Right cardiac atrium (tissue), 5 donors: ENCODE measurements around the gene VANGL2. TPM values are rescaled to one million over a fixed set of nuclear protein-coding genes. Genes with fewer than 3 reads are reported as not detected.

Experiments
- ATAC-seq, 2 donors: fragments of 200-7000 bp; cut with Tn5 transposase; one replicate each; pipeline versions ENCODE4 v1.8.0 to v1.9.1; 2020; ENCODE audit warnings: moderate library complexity in 2 of 2, mild to moderate bottlenecking in 1 of 2
- DNase-seq, 3 donors: peaks; one replicate each; pipeline ENCODE4 v3.0.0-alpha.2; 2020
- H3K27ac ChIP-seq: one replicate; pipeline ENCODE4 v1.5.1; 2013; ENCODE audit warnings: mild to moderate bottlenecking, low read length, control low read depth, moderate library complexity
- H3K27me3 ChIP-seq: one replicate; pipeline ENCODE4 v1.6.1; 2013; ENCODE audit not compliant: control insufficient read depth, insufficient read depth
- H3K4me1 ChIP-seq: one replicate; pipeline ENCODE4 v1.6.1; 2013; ENCODE audit warnings: low read length; ENCODE audit not compliant: control insufficient read depth, insufficient read depth
- H3K4me3 ChIP-seq: one replicate; pipeline ENCODE4 v1.5.1; 2013; ENCODE audit warnings: low read length, control low read depth
- H3K9me3 ChIP-seq: one replicate; pipeline ENCODE4 v1.6.1; 2013; ENCODE audit warnings: low read length; ENCODE audit not compliant: control insufficient read depth
- WGBS: extraction: QIAGEN DNeasy Blood & Tissue Kit; methylation state at CpG from one replicate; pipeline ENCODE4 v1.1.7; 2013; 5-methylcytosine and 5-hydroxymethylcytosine counted together
- intact Hi-C, 4 donors: fragments of 100-400 bp; cut with DNase I; formaldehyde crosslinking; loops; one replicate each; pipeline versions ENCODE4 v1.11.0 to v1.14.0; 2022 to 2023
- polyA plus RNA-seq: library from polyadenylated mRNA; stranded (reverse); fragments of 200-250 nt; gene quantifications from one replicate; pipeline ENCODE4 v1.2.3, GENCODE V29; 2013
- total RNA-seq, 4 donors: library from RNA; stranded (reverse); fragmentation: NEBNext Ultra II Directional; extraction: Animal tissue kit (Norgen Biotek cat#: 25700); gene quantifications; one replicate each; pipeline ENCODE4 v1.2.1, GENCODE V29; 2021
- donor health status: healthy with polysubstance abuse.
- donor health status: DM: no; HTN: yes; CAD: no.
- donor health status: DM: no; HTN: no; CAD: no.
- donor health status: DM: no; HTN: yes; CAD: no; lungs with severe emphysema.
- donor health status: DM: yes; HTN: yes; CAD: no.

The VANGL2 gene
- total and polyA plus RNA-seq, 5 donors, result 4.7 to 11.4 (median 8.5) TPM

DNA sequence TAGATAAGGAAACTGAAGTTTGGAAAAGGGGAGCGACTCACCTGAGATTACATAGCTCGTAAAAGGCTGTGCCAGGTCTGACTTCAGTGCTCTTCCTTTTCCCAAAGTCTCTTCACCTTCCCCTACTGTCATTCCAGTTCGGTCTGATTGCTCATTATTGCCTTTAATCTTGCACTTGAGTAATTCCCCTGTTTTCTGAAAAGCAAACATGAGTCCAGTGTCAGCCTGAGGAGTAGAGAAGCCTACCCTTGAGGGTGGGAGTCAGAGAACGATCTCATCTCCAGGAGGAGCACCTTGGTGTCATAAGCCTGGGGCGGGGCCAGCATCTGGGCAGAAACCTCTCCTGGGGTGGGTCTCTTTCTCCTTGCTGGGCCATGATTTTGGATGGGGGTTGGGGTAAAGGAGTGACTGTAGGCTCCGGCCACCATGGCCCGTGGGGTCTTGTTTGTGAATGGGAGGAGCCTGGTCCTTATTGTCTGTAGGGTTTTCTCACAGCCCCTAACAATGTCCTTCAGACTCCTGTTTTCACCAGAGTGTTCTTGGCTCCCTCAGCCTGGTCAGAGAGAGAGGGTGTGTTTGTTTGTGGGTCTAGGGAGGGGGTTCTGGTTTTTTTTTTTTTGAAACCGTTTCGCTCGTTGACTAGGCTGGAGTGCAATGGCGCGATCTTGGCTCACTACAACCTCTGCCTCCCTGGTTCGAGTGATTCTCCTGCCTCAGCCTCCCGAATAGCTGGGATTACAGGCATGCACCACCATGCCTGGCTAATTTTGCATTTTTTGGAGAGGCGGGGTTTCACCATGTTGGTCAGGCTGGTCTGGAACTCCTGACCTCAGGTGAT, 6.0 kb downstream of the VANGL2 start:
- DNase-seq (no peak), ATAC-seq (no peak)
- no peaks in the 10 kb centered on the region for H3K27me3 ChIP-seq
- no peaks in the 10 kb centered on the region for H3K9me3 ChIP-seq
- intact Hi-C loops, result no loop called here
- WGBS, result 91% methylated on average over 15 of the region's 15 CpGs
- no peak overlapping the region for H3K27ac ChIP-seq
- no peak overlapping the region for H3K4me3 ChIP-seq
- H3K4me1 ChIP-seq, result peaks cover 23% of the 10 kb centered on the region

GRCh38 chr1:160407839-160408801, 7.8 kb downstream of the VANGL2 start:
- intact Hi-C loops, result no loop called here
- no peak for DNase-seq
- H3K27me3 ChIP-seq, result no peaks in the 10 kb centered on the region
- no peak overlapping the region for H3K4me3 ChIP-seq
- peaks cover 10% of the 10 kb centered on the region for H3K4me1 ChIP-seq
- H3K9me3 ChIP-seq, result no peaks in the 10 kb centered on the region
- no peak overlapping the region for H3K27ac ChIP-seq
- 90% methylated on average over 12 of the region's 12 CpGs for WGBS
- no peak for ATAC-seq

GRCh38 chr1:160408864-160409263, 8.5 kb downstream of the VANGL2 start:
- intact Hi-C loops, result no loop called here
- ATAC-seq (no peak), DNase-seq (no peak)
- H3K27me3 ChIP-seq, result no peaks in the 10 kb centered on the region
- no peaks in the 10 kb centered on the region for H3K9me3 ChIP-seq
- H3K4me3 ChIP-seq, result no peak overlapping the region
- peaks cover 10% of the 10 kb centered on the region for H3K4me1 ChIP-seq
- no peak overlapping the region for H3K27ac ChIP-seq
- whole genome bisulfite sequencing, result 89% methylated on average over 4 of the region's 4 CpGs

GRCh38 chr1:160409486-160409885, 9.1 kb downstream of the VANGL2 start:
- intact Hi-C loops, result no loop called here
- Histone ChIP-seq H3K27ac (no peak overlapping the region), H3K4me1 (peaks cover 10% of the 10 kb centered on the region), H3K27me3 (no peaks in the 10 kb centered on the region), H3K9me3 (no peaks in the 10 kb centered on the region), H3K4me3 (no peak overlapping the region)
- ATAC-seq (no peak), DNase-seq (no peak)
- WGBS, result 86% methylated on average over 5 of the region's 5 CpGs

GRCh38 chr1:160410406-160411005, 10.1 kb downstream of the VANGL2 start:
- Histone ChIP-seq H3K27me3 (no peaks in the 10 kb centered on the region), H3K4me3 (no peak overlapping the region), H3K9me3 (no peaks in the 10 kb centered on the region), H3K27ac (no peak overlapping the region), H3K4me1 (peaks cover 12% of the 10 kb centered on the region)
- ATAC-seq, result peak; percentile 47 to 80
- DNase-seq, result peak in 2 of 3 donors; percentile 54 to 71
- 60% methylated on average over 19 of the region's 19 CpGs for WGBS
- intact Hi-C loops, result no loop called here

- ATAC-seq, result peak; percentile 10 to 31
Observed at GRCh38 chr1:160411271-160412027, 11.1 kb downstream of the VANGL2 start.

DNA sequence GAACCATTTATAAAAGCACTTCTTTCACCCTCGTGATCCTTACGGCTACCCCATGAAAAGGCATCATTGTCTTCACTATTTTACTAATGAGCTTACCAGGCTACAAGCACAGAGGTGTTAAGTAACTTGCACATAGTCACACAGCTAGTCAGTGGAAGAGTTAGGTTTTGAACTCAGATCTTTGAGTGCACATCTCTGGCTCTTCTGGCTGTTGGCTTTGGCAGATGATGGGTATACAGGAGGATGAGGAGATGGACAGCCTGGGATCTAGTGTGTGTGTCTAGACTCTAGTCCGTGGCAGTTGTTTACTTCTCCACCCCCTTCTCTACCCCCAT, 11.6 kb downstream of the VANGL2 start:
- H3K9me3 ChIP-seq, result no peaks in the 10 kb centered on the region
- H3K4me3 ChIP-seq, result no peak overlapping the region
- no peak overlapping the region for H3K27ac ChIP-seq
- DNase-seq (no peak), ATAC-seq (no peak)
- intact Hi-C loops, result no loop called here
- 83% methylated on average over 3 of the region's 3 CpGs for WGBS
- peaks cover 12% of the 10 kb centered on the region for H3K4me1 ChIP-seq
- no peaks in the 10 kb centered on the region for H3K27me3 ChIP-seq

More at GRCh38 chr1:160411271-160412027, 11.1 kb downstream of the VANGL2 start:
- Histone ChIP-seq H3K27me3 (no peaks in the 10 kb centered on the region), H3K4me3 (no peak overlapping the region), H3K9me3 (no peaks in the 10 kb centered on the region), H3K4me1 (peaks cover 12% of the 10 kb centered on the region), H3K27ac (peak overlapping the region; percentile 26)
- intact Hi-C loops, result no loop called here
- WGBS, result 43% methylated on average over 6 of the region's 6 CpGs
- DNase-seq, result no peak

DNA sequence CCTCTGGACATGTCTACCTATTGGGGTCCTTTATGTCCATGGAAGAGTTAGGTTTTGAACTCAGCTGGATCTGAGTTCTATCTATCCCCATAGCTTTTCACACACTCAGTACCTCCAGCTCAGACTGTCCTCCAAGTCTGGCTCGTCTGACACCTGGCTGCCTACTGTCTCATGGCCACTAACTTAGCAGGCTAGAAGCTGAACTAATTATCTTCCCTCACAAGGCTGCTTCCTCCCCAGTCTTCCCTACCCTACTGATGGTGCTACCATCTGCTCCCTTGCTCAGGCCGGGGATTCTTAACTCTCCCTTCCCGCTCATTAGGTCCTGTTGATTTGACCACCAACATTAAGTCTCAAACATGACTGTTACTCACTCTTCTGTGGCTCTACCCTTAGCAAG, 13.4 kb downstream of the VANGL2 start:
- 84% methylated on average over 3 of the region's 3 CpGs for WGBS
- intact Hi-C loops, result no loop called here
- no peaks in the 10 kb centered on the region for H3K9me3 ChIP-seq
- ATAC-seq (no peak), DNase-seq (no peak)
- H3K4me3 ChIP-seq, result no peak overlapping the region
- H3K27me3 ChIP-seq, result no peaks in the 10 kb centered on the region
- H3K4me1 ChIP-seq, result peaks cover 12% of the 10 kb centered on the region
- H3K27ac ChIP-seq, result no peak overlapping the region

- ATAC-seq (no peak), DNase-seq (no peak)
- H3K4me3 ChIP-seq, result no peak overlapping the region
- WGBS, result 97% methylated on average over 2 of the region's 2 CpGs
- no peaks in the 10 kb centered on the region for H3K9me3 ChIP-seq
- H3K27me3 ChIP-seq, result no peaks in the 10 kb centered on the region
- peaks cover 10% of the 10 kb centered on the region for H3K4me1 ChIP-seq
- intact Hi-C loops, result no loop called here
- no peak overlapping the region for H3K27ac ChIP-seq
Observed at GRCh38 chr1:160414881-160415280, 14.5 kb downstream of the VANGL2 start.

GRCh38 chr1:160415696-160416290, 15.4 kb downstream of the VANGL2 start:
- H3K9me3 ChIP-seq, result no peaks in the 10 kb centered on the region
- no peaks in the 10 kb centered on the region for H3K27me3 ChIP-seq
- H3K4me1 ChIP-seq, result peaks cover 9% of the 10 kb centered on the region
- WGBS, result 93% methylated on average over 29 of the region's 29 CpGs
- H3K27ac ChIP-seq, result no peak overlapping the region
- DNase-seq, result no peak
- ATAC-seq, result no peak
- no peak overlapping the region for H3K4me3 ChIP-seq
- intact Hi-C loops, result no loop called here
